CD4-positive, alpha-beta T cell treated with Interleukin-10 for 1 hour (primary cell): ENCODE data around the gene FRMD4A.
"Not testable (repeated sequence)": the region's sequence is repeated elsewhere in the genome, so short reads cannot be mapped to it uniquely, and the experiment has no call there.

ENCODE experiments used
- DNase-seq: peaks from one replicate; pipeline ENCODE4 v3.0.0-alpha.2; 2020

FRMD4A gene

DNA sequence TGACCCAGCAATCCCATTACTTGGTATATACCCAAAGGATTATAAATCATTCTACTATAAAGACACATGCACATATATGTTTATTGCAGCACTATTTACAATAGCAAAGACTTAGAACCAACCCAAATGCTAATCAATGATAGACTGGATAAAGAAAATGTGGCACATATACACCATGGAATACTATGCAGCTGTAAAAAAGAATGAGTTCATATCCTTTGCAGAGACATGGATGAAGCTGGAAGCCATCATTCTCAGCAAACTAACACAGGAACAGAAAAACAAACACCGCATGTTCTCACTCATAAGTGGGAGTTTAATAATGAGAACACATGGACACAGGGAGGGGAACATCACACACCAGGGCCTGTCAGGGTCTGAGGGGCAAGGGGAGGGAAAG lies 434.6 kb downstream of the FRMD4A start:
- not testable (repeated sequence) for DNase-seq

DNA sequence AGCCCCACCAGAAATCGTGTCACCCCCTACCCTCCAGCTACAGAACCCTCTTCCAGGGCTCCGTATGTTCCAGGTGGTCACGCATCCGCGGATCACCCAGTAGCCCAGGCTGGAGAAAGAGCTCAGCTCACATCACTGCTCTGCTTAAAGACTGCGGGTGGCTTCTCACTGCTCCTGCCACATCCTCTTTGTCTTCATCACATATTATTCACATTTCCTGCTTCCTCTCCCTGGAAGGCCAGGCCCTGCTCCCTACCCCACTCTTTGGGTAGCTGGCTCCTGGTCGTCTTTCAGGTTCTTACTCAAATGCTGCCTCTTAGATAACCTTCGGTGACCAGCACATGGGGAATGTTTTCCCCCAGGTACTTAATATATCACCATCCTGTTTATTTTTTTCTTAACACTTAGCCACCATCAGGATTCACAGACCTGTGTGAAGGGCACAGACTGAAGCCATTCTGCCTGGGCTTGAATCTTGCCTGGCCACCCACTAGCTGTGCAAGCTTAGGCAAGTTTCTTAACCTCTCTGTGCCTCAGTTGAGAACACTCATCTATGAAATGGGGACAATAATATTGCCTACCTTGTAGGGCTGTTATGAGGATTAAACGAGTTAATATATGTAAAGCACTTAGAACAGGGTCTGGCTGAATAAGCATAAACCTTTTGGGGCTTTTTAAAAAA lies 436.2 kb downstream of the FRMD4A start:
- no peak for DNase-seq

DNA sequence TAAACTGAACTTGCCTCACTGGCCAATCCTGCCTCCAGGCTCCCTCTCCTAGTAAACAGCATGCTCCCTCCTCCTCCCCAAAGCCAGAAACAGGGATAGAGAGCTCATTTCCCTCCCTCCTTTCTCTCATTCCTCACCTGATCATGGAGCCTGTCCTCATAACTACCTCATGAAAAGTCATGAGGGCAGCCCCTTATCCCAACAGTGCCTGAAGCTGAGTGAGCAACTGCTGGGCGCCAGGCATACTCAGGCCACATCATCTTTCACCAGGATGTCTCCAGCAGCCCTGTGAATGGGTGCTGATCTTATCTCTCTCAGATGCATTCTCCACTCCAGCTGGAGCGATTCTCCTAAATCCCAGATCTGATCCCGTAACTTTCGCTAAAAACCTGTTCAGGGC lies 436.8 kb downstream of the FRMD4A start:
- no peak for DNase-seq

DNA sequence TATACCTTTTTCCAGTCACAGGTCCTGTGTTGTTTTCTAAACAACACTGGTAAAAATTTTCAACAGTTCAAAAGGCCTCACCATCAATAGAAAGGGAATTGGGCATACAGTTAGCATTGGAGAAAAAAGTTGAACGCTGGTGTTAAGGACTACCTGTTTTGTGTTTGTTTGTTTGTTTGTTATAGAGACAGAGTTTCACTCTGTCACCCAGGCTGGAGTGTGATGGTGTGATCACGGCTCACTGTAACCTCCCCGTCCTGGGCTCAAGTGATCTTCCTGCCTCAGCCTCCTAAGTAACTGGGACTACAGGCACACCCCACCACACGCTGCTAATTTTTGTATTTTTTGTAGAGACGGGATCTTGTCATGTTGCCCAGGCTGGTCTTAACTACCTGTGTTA lies 437.9 kb downstream of the FRMD4A start:
- no peak for DNase-seq

DNA sequence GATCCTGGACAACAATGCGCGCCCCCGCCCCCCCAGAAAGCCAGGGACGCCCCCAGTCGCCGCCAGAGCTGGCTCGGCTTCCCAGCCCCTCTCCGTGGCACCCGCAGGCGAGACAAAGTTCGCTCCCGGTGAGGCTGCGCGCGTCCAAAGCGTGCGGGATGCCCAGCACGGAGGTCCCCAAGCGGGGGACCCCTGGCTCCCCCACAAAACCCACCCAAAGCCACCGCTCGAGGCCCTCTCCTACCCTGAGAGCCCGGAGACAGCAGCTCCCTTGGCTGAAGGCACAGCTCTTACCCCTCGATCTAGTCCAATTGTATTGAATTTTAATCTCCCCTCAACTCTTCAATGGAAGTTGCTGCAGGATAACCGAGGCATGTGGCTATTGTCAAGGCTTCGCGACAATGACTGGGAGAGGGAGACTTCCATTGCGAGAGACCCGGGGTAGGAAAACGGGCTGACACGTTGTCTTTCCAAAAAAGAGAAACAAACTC lies 438.7 kb downstream of the FRMD4A start:
- DNase-seq: no peak

DNA sequence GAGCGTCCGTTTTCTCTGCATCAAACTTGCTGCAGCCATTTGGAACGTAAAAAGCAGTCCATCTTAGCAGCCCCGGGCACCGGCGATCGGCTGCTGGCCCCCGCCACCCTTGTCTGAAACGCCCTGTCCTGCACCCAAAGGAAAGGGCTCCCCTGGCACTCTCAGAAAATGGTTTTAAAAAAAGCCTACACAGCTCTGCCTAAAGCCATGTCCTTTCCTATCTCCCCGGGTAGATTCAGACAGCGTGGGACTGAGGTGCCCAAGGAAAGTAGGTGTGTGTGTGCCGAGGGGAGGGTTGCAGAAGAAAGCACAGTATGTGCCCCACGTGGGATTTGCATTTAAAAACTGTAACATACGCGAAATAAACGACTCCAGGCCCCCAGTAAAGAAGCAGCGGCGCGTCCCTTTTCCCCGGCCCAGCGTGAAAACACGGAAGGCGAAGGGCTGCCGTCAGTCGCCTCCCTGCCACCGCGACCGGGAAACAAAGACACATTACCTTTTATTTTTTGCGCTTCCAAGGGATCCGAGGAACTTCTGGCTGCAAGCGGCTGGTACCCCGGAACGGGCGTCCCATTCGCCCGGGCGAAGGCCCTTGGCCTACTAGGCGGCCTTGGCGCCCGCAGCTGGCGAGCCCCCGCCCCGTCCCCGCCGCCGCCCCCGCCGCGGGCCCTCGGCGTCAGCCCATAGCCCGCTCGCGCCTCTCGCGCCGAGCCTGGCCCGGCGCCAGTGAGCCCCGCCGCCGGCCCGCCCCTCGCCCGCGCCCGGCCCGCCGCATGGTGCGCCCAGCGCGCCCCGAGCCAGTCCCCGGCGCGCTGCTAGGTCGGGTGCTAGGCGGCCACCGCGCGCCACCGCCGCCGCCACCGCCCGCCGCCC lies 439.4 kb downstream of the FRMD4A start:
- no peak for DNase-seq

DNA sequence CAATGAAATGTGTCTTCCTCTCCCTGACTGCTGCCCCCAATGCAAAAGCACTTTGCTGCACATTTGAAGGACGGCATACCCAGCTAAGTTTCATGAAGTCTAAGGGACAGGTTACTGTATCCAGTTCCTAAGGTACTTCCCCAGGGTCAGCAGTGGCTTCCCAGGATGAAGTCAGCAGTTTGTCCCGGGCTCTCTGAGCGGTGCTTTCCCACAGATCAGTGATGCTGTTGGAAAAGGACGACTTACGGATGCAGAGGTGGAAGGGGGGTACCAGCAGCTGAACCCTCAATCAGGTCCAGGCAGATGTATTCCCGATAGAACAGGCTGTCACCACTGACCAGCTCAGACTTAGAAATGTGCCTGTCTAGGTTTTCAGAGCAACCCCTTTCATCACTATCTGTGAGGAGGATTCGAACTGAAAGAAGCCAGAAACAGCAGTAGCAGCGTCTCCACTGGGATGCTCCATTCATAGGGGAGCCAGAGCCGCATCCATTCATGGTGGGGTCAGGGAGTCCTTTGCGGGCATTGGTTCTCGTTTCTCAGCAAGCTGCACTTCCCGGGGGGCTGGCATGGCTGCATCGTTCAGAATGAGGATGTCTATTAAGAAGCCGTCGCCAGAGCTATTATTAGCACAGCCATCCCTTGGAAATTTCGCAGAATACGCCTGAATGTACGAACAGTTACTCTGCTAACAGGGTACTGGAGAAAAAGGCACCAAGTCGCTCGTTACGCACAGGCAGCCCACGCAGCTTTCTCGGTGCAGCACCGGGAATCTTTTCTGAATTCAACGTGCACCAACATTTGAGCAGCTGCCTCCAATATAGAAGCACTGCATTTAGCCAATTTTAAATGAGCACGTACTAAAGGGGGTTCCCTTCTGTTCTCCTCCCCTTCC lies 440.2 kb downstream of the FRMD4A start:
- no peak for DNase-seq

DNA sequence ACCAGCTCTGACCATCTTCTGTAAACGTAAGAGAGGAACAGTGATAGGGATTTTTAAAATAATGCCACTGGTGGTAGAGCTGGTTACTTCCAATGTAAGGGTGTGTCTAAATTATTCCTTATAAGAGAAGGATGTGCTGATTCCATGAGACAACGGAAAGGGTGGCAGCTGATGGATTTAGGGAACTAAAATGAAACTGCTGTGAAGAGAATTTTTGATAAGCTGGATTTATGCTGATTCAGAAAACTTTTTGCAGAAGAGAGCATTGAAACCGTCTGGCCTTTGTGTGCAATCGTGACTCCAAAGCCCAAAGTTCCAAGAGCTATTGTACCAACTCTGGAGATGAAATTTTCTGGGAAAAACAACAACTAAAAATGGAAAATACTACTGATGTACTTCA lies 443.0 kb downstream of the FRMD4A start:
- DNase-seq: no peak

DNA sequence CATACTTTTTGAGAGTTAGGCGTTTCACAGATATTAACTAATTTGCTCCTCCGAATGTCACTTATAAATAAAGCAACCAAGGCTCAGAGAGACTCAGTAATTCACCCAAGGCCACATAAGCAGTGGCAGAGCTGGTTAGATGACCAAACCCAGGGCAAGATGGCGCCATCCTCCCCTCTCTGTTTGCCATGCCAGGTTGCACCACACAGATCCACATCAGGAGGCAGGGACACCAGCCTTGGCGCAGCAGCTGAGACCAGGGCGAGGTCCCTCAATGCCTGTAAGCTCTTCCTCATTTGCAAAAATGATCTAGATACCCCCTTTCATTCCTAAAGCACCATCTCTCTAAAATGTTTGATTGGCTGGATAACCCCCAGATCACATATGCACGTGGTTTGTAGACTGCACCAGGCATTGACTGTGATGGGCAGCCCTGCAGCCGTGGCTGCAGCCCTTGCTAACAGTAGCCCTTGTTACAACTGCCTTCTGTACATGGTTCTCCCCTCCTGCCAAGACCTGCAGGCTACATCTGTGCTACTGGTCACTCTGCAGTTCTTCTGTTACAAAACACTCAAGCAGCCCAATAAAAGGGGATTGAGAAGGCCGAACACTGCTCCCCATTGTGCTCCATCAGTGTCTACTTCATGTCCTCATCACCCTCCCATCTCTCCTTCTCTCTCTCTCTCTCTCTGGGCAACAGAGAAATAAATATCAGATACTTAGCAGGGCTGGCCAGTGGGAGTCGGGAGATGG lies 445.3 kb downstream of the FRMD4A start:
- no peak for DNase-seq

DNA sequence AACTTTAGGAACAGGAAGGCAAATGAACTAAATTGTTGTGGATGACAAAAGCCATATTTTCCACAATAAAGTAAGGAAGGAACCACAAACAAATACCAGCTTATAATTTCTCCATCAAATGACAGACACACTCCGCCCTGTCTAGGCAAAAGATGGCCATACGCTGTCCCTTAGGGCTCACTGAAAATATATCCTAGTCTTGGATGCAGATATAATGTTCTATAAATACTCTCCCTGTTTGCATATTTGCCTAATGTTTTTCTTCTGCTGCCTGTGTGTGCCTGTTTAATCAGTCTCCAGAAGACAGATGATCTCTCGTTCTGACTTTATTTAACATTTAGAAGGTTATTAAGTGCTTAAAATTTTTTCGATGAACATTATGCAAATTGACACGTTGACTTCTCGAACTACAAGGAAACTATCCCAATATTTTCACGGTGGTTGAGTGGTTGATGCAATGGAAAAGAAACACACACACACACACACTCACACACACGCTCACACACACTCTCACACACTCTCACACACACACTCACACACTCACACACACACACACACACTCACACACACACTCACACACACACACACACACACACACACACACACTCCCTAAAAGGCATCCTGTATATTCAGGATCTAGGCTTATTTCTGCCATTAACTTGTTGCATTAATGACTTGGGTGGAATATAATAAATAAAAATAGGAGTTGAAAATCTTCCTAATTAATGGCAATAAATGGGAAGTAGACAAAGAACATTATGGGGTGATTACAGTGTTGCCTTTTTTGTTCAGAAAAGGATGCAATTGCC lies 446.9 kb downstream of the FRMD4A start:
- DNase-seq: no peak

DNA sequence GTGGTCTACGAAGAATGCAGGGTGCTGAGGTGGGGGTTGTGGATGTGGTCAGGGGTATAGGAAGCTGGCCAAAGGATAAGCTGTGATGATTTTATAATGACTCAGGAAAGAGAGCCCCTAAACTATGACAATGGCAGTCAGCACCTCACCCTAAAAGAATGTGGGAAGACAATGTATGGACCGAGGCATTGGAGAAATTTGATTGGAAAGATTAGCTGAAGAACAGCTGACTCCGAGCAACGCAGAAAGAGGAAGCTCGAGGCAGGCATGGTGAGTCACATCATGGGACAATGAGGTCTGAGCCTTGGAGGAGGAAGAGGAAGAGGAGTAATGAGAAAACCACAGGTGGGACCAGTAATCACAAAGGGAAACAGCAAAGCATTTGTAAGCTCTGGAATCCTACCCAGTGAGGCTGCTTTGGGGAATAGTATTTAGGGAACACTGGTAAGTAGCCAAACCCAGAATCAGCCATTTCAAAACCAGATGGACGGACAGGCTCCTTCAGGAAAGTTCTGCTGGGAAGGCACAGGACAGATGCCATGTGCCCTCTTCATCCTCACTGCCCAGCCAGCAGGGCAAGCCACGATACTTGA lies 448.5 kb downstream of the FRMD4A start:
- no peak for DNase-seq

DNA sequence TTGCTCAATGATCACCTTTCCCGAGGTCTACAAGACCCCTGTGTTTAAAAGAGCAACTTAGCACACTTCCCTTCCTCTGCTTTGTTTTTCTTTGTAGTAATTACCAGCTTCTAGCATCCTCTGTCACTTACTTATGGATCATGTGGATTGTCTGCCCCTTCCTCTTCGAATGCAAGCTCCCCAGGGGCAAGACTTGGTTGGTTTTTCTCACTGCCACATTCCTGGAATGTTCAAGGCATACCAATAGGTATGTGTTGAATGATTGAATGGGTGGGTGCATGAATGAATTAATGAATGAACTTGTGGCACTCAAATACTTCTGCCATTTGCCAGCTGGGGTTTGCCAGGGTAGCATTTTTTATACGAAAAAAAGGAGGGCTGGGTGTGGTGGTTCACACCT lies 450.0 kb downstream of the FRMD4A start:
- DNase-seq: no peak

DNA sequence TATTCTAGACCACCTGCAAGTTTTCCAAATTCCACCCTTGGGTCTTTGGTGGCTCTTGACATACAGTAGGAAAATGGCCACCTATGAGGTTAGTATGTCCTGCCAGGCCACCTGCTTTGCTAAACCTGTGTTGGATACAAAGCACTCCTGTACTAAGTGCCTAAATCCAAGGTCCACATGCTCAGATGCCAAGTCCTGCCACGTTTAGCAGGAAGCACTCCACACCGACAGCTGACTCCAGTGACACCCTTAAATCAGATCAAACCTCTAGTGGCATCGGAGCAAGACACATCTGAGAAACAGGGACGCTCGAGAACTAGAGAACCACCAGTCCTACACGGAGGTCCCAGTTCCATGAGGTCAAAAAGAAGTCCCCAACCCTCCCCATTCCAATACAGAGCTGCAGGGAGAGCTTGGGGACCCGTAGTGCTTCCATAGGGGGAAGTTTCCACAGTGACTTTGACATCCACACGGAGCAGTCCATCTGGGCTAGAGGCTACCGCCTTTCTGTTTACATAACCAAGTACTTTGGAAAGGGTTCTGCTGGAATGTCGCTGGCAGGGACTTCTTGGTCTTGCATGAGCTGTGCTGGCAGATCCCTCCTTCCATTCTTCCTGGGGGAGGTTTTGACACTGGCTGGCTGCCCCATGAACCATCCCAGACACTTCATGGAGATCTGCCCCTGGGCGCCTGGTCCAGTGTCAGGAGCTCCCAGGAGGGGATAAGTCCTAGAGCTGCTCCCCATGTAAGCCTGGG lies 453.4 kb downstream of the FRMD4A start:
- DNase-seq: no peak

DNA sequence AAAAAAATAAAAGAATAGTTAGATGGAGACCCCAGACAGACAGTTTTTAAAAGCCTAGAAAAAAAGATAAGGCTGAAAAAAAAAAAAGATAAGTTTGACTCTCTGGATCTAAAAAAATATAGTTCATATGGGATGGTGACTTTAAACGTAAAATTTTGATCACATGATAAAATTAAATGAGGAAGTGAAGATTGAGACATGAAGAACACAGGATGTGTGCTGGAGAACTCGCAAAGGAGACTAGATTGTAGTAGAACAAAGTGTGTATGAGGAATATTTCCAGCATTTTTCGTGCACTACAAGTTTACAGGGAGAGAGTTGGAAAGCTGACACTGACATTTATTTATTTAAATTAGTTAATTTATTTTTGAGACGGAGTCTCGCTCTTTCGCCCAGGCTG lies 457.5 kb downstream of the FRMD4A start:
- no peak for DNase-seq

DNA sequence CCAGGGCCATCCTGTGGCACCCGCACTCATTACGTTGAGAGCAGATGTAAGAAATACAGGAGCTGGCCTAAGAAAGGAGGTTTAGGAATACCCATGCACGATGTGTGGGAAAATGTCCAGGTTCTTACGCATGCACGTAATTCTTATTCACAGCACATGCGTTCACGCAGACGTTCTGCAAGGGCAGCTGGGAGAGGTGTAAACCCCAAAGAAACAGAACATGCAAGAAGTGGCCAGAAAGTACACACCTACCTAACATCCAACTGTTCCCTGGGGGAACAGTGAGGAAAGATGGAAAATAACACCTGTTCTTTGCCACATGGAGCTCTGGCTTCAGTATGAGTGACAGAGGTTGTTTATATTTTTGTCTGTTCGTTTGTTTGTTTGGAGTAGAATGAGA lies 458.3 kb downstream of the FRMD4A start:
- DNase-seq: no peak

DNA sequence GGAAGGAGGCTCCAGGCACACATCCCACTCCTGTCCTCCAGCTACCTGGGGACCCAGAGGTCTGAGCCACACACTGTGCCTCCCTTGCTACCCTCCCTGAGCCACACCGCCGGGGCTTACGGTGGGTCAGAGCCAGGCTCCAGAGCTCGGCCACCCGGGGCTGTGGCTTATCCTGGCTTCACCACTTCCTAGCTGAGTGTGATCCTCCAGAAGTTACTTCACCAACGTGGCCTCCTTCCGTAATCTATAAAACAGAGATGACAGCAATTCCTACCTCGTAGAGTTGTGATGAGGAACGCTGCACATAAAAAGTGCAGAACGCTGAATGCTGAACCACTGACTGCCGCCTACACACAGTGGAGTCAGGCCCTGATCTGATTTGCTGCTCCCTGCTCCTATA lies 458.9 kb downstream of the FRMD4A start:
- DNase-seq: no peak

DNA sequence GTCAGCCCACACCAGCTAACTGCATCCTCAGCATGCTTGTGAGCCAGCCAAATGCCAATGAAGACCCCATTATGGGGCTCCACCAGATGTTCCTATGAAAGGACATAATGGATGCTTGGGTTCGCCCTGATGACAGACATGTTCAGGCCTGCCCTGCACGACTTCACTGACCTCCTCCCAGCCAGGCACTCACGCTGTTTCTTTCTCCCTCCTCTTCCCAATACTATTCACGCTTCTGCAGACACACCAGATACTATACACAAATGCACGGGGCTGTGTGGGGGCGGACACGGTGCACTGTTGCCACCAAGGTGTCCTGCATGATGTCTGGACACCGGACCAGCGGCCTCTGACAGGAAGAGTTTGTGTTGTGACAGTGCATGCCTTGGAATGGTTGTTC lies 459.7 kb downstream of the FRMD4A start:
- DNase-seq: no peak

DNA sequence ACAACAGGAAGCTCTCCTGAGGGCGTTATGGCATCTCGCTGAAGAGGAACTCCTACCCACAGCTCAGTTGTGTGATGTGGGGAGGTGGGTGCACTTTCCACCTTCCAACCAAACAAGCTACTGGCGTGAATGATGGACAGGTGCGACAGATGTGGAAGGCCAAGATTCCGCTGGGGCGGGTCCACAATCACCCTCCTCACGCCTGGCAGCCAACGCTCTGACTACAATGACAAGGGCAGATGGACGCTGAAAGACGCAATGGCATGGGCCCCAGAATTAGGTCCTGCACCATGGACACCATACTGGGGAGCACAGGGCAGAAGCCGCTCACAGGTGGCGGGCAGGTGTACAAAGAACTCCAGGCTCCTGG lies 461.4 kb downstream of the FRMD4A start:
- no peak for DNase-seq

DNA sequence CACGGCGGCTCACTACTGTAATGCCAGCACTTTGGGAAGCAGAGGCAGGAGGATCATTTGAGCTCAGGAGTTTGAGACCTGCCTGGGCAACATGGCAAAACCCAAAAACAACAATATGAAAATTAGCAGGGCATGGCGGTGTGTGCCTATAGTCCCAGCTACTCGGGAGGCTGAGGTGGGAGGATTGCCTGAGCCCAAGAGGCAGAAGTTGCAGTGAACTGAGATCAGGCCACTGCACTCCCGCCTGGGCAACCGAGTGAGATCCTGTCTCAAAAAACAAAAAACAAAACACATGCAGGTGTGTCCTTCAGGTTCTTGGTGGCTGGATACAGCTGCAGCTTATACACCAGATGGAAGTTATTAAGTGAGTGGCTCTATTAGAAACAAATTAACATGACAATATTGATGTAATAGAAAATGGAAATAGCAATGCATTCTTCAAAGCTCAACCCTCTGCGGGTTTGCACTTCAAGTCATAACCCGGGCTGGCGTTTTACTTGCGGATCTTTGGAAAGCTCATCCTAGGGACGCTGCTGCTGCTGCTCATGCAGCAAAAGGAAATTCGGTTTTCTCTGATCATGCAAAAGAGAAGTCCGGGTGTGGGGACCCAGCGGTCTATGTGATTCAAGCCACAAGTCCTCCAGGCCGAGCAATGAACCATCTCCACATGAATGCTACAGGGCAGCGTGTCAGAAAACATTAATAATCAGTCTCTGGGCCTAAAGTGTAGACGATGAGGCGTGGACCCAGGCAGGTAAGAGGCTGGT lies 462.0 kb downstream of the FRMD4A start:
- no peak for DNase-seq

DNA sequence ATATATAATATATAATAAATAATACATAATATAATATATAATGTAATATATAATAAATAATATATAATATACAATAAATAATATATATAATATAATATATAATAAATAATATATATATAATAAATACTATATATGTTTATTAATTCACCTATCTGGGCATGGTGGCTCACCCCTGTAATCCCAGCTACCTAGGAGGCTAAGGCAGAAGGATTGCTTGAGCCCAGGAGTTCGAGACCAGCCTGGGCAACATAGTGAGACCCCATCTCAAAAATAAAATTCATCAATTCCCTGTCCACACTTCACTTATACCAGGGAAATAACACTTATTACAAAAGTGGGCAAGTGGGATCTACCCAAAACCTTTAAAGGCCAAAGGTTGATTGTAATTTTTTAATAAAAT lies 462.9 kb downstream of the FRMD4A start:
- no peak for DNase-seq
